Activated CD4-positive, alpha-beta T cell treated with anti-CD3 and anti-CD28 coated beads, Interleukin-2, amount 50 U/mL, for 48 hours (primary cell): Measurements from ENCODE around the gene HIGD1C.
"Not testable (repeated sequence)": the region's sequence is repeated elsewhere in the genome, so short reads cannot be mapped to it uniquely, and the experiment has no call there.

Experiments
- DNase-seq, 2 experiments: peaks; one replicate each; pipeline ENCODE4 v3.0.0-alpha.2; 2020

The HIGD1C gene

GRCh38 chr12:50986966-50987737 lies 34.8 kb downstream of the HIGD1C start:
- DNase-seq, result peak in 1 of 2 experiments; percentile 17

GRCh38 chr12:50988051-50988450 lies 35.7 kb downstream of the HIGD1C start:
- DNase-seq, result no peak

- DNase-seq, result no peak
Measured at GRCh38 chr12:50988871-50989270, 36.5 kb downstream of the HIGD1C start.

DNA sequence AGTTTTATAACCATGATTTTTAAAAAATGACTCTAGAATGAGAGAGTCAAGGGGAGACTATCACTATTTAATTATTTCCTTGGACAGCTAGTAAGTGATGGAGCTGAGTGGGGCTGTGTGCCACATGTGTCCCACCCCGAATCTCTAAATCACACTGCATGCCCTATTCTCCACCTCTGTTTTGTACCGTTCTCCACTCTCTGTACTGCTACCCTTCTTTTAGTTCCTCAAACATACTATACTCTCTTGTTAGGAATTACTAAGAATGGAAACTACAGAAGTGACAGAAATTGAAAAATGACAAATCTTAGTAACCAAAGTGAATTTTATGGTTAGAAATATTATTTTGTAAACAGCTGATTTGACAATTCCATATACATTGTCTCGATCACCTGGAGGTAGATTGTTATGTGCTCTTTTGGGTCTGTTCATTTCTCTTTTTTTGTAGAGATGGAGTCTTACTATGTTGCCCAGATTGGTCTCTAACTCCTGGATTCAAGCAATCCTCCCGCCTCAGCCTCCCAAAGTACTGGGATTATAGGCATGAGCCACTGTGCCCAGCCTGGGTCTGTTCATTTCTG lies 37.9 kb downstream of the HIGD1C start:
- DNase-seq, result no peak

GRCh38 chr12:50990791-50991190 lies 38.4 kb downstream of the HIGD1C start:
- DNase-seq, result peak; percentile 14 to 16

DNA sequence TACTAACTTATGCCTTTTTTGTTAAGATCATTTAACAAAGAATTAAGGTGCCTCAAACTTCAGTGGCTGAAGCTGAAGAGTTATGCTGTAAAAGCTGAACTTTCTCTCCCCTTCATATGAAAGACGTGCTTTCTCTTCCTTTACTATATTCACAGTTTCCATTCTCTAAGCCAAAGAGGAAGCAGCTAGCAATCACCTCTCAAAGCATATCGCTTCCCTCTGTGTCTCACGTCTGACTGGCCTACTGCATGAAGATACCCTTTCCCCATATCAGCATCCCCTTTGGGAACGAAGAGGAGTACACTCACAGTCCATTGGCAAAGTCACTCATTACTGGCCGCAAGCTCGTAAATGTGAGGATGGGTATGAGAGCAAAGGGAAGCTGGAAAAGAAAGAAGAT lies 38.9 kb downstream of the HIGD1C start:
- DNase-seq, result no peak

GRCh38 chr12:50992819-50993218 lies 40.5 kb downstream of the HIGD1C start:
- no peak for DNase-seq

DNA sequence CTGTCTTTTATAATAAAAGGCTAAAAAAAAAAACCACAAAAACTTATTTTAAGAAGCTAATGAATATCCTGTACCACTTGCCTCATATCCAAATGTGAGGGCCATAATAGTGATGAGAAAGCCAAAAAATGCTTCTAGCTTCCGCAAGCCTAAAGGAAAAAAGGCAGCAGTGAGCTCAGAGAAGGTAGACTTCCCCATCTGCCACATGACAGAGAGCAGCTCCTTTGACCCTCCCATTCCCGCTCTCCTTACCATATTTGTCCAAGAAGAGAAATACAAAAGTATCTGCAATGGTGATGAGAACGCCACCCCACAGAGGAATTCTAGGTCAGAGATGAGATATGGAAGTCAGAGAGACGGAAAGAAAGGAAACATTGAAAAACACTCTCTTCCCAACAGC lies 46.7 kb downstream of the HIGD1C start:
- no peak for DNase-seq

DNA sequence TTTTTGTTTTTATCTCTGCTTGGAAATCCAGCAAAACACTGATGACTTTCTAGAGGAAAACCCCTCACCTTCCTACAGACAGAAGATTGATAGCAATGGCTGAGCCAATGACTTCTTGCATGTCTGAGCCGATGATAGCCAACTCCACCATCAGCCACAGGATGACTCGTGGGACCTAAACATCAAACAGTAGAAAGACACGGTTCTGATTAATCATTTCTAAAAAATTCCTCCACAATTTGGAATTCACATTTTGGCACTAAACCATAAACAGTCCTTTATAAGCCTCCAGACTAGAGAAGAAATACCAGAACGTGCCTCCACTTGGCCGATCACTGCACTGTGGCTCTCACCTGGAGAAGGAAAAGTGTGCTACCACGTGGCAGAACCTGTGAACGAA lies 47.9 kb downstream of the HIGD1C start:
- DNase-seq, result no peak

DNA sequence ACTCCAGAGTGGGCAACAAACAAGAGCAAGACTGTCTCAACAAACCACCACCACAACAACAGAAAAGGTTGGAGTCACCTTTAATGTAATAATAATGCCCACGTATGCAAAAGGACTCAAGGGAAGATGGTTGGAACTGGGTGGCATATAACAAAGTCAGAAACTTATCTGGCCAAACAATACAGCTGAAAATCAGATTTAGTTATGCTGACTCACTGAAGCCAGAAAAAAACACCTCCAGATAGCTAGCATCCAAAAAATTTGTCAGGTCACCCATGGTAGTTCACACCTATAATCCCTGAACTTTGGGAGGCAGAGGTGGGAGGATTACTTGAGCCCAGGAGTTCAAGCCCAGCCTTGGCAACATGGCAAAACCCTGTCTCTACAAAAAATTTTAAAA lies 49.5 kb downstream of the HIGD1C start:
- DNase-seq, result no peak

DNA sequence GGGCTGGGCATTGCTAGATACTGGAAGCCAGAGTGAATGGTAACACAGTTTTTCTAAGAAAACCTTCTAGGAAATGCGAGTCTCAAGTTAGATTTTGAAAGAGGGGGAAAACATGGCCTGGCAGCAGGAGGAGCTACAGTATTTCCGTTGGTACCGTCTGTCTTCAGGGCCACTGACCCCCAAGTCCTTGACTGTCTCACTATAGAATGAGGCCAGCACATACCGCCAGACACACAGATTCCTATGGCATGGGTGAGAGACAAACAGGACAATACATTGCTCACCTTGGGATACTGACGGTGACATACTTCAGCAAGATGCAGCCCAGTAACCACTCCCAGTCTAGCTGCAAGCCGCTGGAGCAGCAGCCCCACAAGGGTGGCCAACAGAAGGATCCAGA lies 52.2 kb downstream of the HIGD1C start:
- DNase-seq, result no peak

DNA sequence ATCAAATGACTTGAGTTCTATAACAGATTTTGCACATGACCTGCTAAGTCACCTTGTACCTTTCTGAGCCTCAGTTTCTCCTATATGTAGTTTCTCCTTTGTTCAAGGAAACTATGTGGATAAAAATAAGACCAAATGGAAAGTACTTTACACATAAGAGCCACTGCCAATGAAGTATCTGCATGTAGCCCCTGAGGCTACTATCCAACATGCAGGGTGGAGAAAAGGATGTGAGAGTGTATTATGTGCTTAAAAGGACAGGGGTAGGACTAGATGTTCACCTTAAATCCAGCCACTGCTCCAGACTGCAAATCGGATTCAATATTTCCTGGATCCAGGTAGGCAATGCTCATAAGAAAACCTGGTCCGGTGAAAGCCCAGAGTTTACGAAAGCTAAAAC lies 52.7 kb downstream of the HIGD1C start:
- no peak for DNase-seq

GRCh38 chr12:51005671-51006070 lies 53.3 kb downstream of the HIGD1C start:
- no peak for DNase-seq

DNA sequence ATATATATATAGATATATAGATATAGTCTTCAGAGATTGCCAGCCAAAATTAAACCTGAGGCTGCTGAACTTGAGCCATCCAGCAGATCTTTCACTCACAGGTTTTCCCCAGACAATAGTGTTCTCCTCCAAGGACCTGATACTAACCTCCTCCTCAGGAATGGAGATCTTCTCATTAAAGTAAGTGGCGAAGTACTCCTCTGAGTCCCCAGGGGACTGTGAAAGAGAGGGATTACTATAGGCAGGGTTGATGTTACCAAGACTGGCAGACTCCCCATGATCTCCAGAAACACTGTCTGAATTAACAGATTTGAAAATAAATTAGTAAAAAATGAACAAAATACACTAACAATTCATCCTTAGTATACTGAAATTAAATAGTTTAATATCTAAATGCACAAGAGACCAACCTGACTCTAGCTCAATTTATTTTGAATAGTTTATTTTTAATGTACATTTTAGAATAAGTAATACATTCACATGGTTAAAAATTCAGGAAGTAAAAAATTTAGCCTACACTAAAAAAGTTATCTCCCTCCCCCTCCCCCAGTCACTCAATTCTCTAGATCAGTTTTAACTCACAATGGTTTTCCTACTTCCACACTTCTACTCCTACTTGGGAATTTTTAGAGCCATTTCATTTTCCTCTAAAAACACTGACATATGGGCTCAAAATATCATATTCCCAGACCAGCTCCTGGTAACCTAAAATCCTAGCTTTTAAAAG lies 56.1 kb downstream of the HIGD1C start:
- no peak for DNase-seq

DNA sequence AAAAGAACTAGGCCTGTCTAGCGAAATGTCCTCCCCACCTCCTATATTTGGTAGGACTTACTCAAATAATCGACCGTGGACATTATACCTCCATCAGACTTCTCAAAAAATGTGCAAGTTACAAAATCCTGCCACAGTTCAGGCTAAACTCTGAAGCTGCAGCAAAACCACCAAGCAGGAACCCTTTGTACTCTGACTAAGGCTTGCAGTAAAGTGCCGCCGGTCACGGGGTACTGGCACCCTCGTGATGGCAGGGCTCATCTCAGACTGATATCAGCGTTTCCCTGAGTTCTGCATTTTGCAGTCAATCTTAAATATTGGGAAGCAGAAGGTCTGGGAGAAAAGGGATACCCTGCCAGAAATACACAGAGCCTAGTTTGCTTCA lies 56.7 kb downstream of the HIGD1C start:
- DNase-seq, result peak; percentile 29 to 53

DNA sequence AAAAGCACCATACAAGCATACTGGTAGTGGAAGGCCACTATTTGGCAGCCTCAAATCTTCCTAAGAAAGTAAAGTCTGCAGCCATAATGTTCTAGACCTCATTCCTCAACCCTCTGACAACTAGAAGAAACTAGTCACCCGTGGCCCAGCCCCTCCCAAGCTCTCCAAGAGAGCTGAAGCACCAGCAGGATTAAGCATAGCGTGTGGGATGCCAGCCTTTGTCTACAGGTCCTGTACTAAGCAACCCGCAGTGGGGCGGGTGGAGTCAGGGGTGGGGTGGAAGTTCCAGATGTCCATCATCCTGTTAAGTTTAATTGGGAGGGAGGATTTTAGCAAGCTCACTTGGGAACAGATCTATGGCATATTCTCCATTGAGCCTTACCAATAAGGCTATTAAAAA lies 59.6 kb downstream of the HIGD1C start:
- no peak for DNase-seq

DNA sequence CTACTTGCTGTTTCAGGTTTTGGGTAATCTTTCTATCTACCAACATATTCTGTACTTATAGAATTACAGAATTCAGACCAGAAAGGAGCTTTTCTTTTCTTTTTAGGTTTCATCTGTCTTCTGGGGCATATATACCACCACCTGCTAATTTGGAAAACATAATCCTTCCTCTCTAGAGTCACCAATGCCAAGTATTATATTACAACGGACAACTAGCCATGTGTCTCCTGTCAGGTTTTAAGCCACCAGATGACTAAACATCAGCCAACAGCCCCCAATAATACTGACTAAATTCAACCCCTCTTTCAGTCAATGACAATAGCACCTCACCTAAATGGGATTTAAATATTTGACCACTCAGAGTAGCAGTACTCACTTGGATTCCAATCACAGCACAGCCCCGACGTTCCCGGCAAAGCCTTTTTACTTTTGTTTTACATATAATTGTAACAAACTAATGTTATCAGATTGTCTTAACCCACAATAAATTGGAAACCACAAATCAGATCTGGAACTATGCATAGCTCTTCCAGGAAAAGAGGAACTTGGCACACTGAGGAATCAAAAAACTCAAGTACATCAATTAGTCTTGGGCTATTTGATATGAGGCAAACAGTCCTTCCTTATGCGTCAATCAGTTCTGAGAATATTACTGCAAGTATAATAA lies 60.4 kb downstream of the HIGD1C start:
- peak in 1 of 2 experiments; percentile 25 for DNase-seq

GRCh38 chr12:51013441-51013840 lies 61.1 kb downstream of the HIGD1C start:
- no peak for DNase-seq

- not testable (repeated sequence) for DNase-seq
Measured at GRCh38 chr12:51014467-51014866, 62.1 kb downstream of the HIGD1C start.

- no peak for DNase-seq
Measured at GRCh38 chr12:51017452-51017851, 65.1 kb downstream of the HIGD1C start.

DNA sequence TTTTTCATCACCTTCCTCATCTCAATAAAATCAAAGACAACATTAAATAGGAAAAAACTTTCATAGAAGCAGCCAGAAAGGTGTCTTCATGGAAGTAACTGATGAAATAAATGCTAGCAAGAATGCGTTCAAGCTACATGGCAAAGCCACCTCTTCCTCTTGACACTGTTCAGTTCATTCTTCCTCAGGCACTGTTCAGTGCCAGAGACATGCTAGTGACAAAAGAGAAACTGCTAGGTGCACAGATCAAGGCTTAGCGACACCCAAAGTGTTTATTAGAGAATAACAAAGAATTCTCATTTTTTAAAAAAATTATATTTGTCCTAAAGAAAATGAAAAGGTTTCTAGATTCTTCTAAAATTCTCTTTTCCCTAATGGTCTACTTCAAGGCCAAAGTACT lies 66.6 kb downstream of the HIGD1C start:
- no peak for DNase-seq

DNA sequence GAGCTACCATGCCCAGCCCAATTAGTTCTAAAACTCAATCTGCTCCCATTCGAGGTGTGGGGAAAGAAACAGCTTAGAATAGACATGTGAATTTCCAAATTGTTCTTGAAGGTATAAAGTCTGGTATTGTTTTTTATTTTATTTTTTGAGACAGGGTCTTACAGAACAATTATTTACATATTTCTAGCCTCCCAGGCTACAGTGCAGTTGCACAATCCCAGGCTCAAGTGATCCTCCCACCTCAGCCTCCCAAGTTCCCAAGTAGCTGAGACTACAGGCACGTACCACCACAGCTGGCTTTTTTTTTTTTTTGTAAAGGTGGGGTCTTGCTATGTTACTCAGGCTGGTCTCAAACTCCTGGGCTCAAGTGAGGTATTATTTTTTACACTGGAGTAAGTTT lies 67.6 kb downstream of the HIGD1C start:
- DNase-seq, result no peak
